IPS-18c (cell line): ENCODE data around the gene AREG.
"Not testable (repeated sequence)": the region's sequence is repeated elsewhere in the genome, so short reads cannot be mapped to it uniquely, and the experiment has no call there.

ENCODE experiments used
- H3K4me3 ChIP-seq: 2 replicates; pipeline ENCODE4 v1.7.0; 2013; ENCODE audit warnings: low read depth, mild to moderate bottlenecking, low read length, moderate library complexity; ENCODE audit not compliant: insufficient read depth
- H3K9me3 ChIP-seq: one replicate; pipeline ENCODE4 v1.6.1; 2013; ENCODE audit warnings: mild to moderate bottlenecking, low read length, moderate library complexity; ENCODE audit not compliant: control insufficient read depth, insufficient read depth

Gene AREG, protein sequence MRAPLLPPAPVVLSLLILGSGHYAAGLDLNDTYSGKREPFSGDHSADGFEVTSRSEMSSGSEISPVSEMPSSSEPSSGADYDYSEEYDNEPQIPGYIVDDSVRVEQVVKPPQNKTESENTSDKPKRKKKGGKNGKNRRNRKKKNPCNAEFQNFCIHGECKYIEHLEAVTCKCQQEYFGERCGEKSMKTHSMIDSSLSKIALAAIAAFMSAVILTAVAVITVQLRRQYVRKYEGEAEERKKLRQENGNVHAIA

GRCh38 chr4:74444891-74445642 lies at the start of gene AREG:
TSS of gene AREG (plus strand) at chr4:74445136. CDS start at chr4:74445346, 210 bp downstream.
- H3K4me3 ChIP-seq, result peak within 1 kb of the TSS; percentile 42
- no peaks in the 10 kb centered on the region for H3K9me3 ChIP-seq

DNA sequence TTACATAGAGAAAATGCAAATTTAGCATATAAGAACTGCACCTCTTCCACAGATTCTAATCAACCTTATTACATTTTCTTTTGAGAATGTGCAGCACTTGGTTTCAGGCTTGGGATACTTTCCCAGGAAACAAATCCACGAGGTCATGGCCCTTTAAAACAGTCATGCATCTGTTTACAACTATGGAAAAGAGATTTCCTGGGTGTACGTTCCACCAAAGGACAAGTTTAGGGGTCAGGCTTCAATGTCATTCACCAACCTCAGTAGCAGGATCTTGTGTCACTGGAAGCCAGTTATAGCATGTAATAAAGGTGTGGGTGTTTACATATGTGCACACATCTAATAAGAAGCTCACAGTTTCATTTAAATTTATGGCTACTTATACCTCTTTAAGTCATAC lies 49.3 kb upstream of the AREG start:
- Histone ChIP-seq H3K4me3 (no peak overlapping the region), H3K9me3 (no peaks in the 10 kb centered on the region)

DNA sequence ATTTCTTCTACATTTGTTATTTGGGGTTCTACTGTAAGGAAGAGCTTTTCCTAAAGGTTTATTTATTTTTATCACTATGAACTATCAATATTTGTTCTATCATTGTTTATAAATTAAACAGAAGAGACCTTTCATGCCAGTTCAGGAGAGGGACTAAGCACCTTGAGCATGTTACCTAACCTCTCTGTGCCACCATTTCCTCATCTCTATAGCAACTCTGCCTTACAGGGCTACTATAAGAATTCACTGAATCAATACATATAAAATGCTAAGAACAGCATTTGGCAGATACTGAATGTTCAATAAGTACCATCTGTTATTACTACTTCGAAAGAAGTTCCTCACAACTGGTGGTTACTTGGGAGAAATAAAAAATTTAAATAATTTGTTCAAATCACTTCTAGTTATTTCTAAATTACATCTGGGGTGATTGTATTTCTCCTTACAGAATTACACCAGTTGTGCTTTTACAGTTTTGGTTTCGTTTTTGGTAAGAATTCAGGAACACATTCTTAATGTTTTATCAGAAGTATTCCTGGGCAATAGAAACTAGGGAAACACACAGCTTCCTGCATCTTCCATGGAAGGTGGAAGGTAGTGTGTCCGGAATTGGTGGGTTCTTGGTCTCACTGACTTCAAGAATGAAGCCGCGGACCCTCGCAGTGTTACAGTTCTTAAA lies 47.0 kb upstream of the AREG start:
- H3K4me3 ChIP-seq, result no peak overlapping the region
- H3K9me3 ChIP-seq, result no peaks in the 10 kb centered on the region

GRCh38 chr4:74398894-74399589 lies 45.9 kb upstream of the AREG start:
- H3K9me3 ChIP-seq, H3K4me3 ChIP-seq: not testable (repeated sequence)

DNA sequence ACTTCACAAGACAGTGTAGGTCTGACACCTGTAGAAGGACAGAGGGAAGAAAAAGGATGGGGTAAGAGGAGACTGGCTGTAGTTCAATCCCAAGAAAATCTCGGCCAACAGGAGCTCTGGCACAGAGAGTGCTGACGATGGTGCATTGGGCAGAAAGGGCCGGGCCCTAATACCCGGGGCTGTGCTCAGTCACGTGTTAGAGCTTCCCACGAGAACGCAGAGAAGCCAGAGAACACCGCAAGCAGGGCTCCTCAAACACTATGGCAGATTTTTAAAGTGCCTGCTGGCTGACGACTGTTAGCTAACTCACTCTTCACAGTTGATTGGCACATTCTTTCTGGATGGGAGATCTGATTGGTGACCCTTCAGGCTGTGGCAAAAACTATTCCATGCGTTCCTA lies 44.5 kb upstream of the AREG start:
- Histone ChIP-seq H3K9me3 (no peaks in the 10 kb centered on the region), H3K4me3 (no peak overlapping the region)

GRCh38 chr4:74402692-74403456 lies 42.1 kb upstream of the AREG start:
- no peak overlapping the region for H3K4me3 ChIP-seq
- no peaks in the 10 kb centered on the region for H3K9me3 ChIP-seq

DNA sequence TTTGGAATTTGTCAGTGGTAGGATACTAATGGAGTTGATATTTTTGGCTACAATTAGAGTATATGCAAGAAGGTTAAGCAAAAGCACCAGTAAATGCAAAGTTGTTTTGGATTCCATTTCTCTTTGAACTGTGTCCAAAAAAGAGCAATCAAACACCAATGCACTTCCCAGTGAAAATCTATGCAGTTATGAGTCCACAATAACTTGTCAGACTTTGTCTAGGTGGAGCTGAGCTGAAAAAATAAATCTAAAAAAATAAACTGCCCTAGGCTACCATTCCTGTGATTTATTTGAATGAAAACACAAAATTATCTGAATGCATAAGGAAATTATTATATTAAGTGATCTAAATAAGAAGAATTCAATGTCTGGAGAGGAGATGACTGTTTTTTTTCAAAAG lies 37.0 kb upstream of the AREG start:
- no peak overlapping the region for H3K4me3 ChIP-seq
- no peaks in the 10 kb centered on the region for H3K9me3 ChIP-seq

- no peaks in the 10 kb centered on the region for H3K9me3 ChIP-seq
- H3K4me3 ChIP-seq, result no peak overlapping the region
Observed at GRCh38 chr4:74408639-74409038, 36.3 kb upstream of the AREG start.

DNA sequence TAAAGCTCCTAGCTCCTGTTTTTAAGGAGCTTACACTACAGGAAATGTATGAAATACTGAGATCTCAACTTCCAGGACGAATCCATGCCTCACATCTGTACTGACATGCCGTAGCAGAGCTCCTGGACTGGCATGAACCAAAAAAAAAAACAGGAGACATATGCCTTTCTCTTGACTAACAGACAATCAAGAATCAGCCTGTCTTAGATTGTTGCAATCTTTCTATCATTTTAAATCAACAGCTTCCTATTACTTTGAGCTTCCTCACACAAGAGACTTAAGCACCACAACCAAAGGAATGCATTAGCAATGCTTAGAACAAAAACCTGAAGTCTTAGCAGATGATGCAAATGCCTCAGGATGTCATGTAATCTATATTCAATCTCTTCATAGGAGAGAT lies 34.7 kb upstream of the AREG start:
- Histone ChIP-seq H3K4me3 (no peak overlapping the region), H3K9me3 (no peaks in the 10 kb centered on the region)

DNA sequence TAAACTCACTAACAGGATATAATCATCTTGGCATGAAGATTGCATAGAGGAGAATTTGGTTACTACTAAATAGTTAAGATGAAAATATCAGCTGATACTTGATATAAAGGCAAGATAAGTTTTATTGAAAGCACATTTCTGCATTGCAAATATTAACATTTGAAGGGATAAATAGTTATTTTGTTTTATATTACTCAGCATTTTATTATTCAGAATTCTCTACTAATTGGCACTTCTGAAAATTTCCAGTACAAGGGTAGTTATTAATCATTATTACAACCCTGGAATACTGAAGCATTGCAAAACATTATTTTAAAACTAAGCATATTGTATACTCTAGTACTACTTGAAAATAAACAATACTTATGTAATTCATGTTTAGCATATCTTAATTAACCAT lies 32.7 kb upstream of the AREG start:
- no peaks in the 10 kb centered on the region for H3K9me3 ChIP-seq
- no peak overlapping the region for H3K4me3 ChIP-seq

DNA sequence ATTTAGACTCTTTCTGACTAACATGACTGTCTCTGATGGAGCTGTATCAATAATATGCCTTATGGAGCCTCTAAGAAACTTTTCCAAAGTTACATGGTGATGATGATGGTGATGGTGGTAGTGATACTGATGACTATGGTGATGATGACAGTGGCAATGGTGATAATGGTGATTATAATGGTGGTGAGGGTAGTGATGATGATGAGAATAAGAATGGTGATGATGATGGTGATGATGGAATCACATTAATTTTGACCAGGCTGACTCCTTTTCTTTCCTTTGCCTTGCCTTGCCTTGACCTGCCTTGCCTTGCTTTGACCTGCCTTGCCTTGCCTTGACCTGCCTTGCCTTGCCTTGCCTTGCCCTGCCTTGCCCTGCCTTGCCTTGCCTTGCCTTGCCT lies 31.7 kb upstream of the AREG start:
- no peak overlapping the region for H3K4me3 ChIP-seq
- H3K9me3 ChIP-seq, result no peaks in the 10 kb centered on the region

GRCh38 chr4:74414149-74414809 lies 30.7 kb upstream of the AREG start:
- Histone ChIP-seq H3K4me3 (no peak overlapping the region), H3K9me3 (no peaks in the 10 kb centered on the region)

DNA sequence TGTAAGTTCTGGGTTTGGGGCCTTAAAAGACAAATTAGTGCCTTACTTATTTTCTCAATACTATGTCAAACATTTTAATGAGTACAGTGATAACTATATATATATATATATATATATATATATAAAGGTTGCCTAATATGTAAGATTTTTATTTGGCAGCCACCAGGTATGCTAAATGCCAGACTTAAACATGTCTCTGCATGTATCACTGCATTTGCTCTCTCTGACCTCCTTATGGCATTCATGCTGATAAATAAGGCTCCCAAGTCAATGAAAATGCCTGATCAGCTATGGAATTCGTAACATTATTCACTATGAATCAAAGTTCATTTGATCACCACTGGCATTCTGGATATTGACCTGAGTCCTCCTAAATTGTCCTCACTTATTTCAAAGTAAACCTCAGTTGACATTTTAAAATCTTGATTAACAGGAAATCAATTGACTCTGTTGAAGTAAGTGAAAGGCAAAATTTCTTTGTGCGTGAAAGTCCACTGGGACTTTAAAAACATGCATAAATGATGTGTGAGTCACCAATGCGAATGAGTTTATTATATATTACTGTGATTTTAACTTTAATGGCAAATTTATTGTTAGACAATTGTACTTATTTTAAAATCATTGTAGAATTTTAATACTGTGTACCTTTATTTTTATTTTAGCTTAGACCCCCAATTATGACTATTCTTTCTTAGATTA lies 29.2 kb upstream of the AREG start:
- no peak overlapping the region for H3K4me3 ChIP-seq

GRCh38 chr4:74418063-74418670 lies 26.8 kb upstream of the AREG start:
- Histone ChIP-seq H3K9me3 (no peaks in the 10 kb centered on the region), H3K4me3 (no peak overlapping the region)

More for the DNA sequence above, 29.2 kb upstream of the AREG start:
- H3K9me3 ChIP-seq, result no peaks in the 10 kb centered on the region

GRCh38 chr4:74420863-74421262 lies 24.1 kb upstream of the AREG start:
- Histone ChIP-seq H3K9me3 (no peaks in the 10 kb centered on the region), H3K4me3 (no peak overlapping the region)

- Histone ChIP-seq H3K9me3 (no peaks in the 10 kb centered on the region), H3K4me3 (no peak overlapping the region)
Observed at GRCh38 chr4:74423104-74423503, 21.8 kb upstream of the AREG start.
